ENCODE measurements around the gene NLRC5. TPM values are rescaled to one million over a fixed set of nuclear protein-coding genes. Genes with fewer than 3 reads are reported as not detected.

NLRC5 gene
- total RNA-seq, 1 donor from 2014 or later: 0.26 TPM

DNA sequence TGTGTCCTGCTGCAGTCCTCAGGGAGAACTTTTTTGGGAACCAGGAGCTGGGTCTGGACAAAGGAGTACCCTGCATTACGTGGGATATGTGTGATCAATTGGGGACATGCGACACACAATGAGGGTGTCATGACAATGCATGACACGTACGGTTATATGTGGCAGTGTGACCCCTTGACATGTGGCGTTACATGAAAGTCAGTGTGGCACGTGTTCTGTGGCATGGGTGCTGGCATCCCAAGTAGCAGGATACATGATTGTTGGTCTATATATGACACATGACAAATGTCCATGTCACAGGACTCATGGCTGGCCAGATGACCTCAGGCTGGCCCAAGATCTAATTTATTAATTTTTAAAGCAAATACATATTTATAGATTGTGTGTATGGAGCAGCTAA lies 93.3 kb downstream of the NLRC5 start:
- TF ChIP-seq, protein P1, sequence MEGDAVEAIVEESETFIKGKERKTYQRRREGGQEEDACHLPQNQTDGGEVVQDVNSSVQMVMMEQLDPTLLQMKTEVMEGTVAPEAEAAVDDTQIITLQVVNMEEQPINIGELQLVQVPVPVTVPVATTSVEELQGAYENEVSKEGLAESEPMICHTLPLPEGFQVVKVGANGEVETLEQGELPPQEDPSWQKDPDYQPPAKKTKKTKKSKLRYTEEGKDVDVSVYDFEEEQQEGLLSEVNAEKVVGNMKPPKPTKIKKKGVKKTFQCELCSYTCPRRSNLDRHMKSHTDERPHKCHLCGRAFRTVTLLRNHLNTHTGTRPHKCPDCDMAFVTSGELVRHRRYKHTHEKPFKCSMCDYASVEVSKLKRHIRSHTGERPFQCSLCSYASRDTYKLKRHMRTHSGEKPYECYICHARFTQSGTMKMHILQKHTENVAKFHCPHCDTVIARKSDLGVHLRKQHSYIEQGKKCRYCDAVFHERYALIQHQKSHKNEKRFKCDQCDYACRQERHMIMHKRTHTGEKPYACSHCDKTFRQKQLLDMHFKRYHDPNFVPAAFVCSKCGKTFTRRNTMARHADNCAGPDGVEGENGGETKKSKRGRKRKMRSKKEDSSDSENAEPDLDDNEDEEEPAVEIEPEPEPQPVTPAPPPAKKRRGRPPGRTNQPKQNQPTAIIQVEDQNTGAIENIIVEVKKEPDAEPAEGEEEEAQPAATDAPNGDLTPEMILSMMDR (conservative IDR thresholded peaks at IDR 0.05): no peak
- no peaks in the 10 kb centered on the region for H3K9me3 Mint-ChIP-seq
- H3K4me1 Mint-ChIP-seq: peaks cover 6% of the 10 kb centered on the region
- DNase-seq (ENCODE audit: low read depth, low spot score): no peak
- no peak overlapping the region for H3K4me3 Mint-ChIP-seq
- H3K36me3 Mint-ChIP-seq (ENCODE audit: low read depth): no peaks in the 10 kb centered on the region
- H3K27me3 Mint-ChIP-seq (ENCODE audit: low read depth): no peaks in the 10 kb centered on the region
- H3K27ac Mint-ChIP-seq (ENCODE audit: unreplicated experiment): no peak overlapping the region

DNA sequence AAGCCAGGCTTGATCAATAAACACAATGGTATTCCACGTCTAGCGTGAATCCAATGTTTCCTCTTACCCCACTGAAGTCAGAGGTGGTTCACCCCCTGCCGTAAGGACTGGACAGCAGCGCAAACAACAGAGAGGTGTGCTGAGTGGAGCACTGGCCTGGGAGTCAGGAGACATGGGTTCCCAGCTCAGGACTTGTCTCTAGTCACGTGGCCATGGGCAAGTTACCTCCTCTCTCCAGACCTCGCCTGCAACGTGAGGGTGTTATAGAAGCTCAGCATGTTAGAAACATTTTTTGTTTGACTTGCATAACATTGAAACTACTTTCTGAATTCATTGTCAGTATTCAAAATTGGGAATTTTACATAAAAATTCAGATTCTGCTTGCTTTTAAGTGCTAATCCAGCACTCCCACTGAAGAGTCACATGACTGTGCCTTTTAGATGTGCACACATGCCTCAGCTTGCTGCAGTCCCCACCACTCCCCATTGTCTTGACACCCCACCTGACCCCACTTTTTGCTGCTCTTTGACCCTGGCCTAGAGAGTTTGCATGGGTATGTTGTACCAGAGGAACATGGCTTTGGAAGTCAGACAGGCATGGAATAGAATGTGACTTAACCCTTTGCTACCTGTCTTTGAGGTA lies 94.2 kb downstream of the NLRC5 start:
- Mint-ChIP-seq H3K4me1 (peaks cover 6% of the 10 kb centered on the region), H3K9me3 (no peaks in the 10 kb centered on the region), H3K36me3 (ENCODE audit: low read depth) (no peaks in the 10 kb centered on the region), H3K27me3 (ENCODE audit: low read depth) (no peaks in the 10 kb centered on the region), H3K27ac (ENCODE audit: unreplicated experiment) (peak overlapping the region; percentile 43), H3K4me3 (no peak overlapping the region)
- no peak for DNase-seq (ENCODE audit: low read depth, low spot score)
- TF ChIP-seq, protein P1 (conservative IDR thresholded peaks at IDR 0.05): no peak

DNA sequence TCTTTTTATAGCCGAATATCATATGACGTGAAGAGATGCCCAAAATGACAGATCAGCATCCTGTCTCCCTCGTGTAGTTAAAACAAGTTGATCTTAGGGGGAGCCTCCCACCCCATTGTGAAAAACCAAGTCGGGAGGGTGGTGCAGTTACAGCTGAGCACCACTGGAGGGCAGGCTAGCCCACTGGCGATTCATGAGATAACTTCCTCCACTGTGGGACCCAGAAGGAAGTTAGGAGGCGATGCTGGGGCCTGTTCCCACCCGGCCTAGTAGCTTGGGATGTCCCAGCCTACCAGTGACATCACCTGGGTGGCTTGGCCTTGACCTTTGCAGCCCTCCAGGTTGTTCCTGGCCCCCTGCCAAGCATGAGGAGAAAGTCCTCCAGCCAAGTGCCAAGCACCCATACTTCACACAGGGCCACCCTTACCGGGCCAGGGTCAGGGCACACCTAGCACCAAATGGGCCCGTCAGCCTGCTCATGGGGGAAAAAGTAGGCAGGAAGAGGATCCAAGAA lies 95.0 kb downstream of the NLRC5 start:
- TF ChIP-seq, protein P1 (conservative IDR thresholded peaks at IDR 0.05): peak; percentile 97
- Mint-ChIP-seq H3K4me1 (peaks cover 6% of the 10 kb centered on the region), H3K4me3 (no peak overlapping the region), H3K36me3 (ENCODE audit: low read depth) (no peaks in the 10 kb centered on the region), H3K27me3 (ENCODE audit: low read depth) (no peaks in the 10 kb centered on the region), H3K27ac (ENCODE audit: unreplicated experiment) (no peak overlapping the region), H3K9me3 (no peaks in the 10 kb centered on the region)
- DNase-seq (ENCODE audit: low read depth, low spot score): peak; percentile 79

DNA sequence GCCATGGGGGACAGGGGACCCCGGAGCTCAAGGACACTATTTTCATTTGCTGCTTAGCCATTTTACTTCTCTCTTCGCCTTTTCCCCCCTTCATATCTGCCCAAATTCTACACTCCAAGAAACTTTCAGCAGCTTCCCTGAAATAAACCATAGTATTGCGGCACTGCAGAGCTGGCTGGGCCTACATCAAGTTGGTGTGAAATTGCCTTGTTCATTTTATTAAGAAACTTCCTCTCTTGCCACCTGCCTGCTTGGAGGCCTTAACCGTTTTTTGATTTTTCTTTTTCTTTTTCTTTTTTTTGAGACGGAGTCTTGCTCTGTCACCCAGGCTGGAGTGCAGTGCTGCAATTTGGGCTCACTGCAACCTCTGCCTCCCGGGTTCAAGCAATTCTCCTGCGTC lies 95.6 kb downstream of the NLRC5 start:
- Mint-ChIP-seq H3K27ac (ENCODE audit: unreplicated experiment) (no peak overlapping the region), H3K9me3 (no peaks in the 10 kb centered on the region), H3K36me3 (ENCODE audit: low read depth) (no peaks in the 10 kb centered on the region), H3K4me3 (no peak overlapping the region), H3K27me3 (ENCODE audit: low read depth) (no peaks in the 10 kb centered on the region), H3K4me1 (peaks cover 6% of the 10 kb centered on the region)
- no peak for DNase-seq (ENCODE audit: low read depth, low spot score)
- TF ChIP-seq, protein P1 (conservative IDR thresholded peaks at IDR 0.05): no peak

DNA sequence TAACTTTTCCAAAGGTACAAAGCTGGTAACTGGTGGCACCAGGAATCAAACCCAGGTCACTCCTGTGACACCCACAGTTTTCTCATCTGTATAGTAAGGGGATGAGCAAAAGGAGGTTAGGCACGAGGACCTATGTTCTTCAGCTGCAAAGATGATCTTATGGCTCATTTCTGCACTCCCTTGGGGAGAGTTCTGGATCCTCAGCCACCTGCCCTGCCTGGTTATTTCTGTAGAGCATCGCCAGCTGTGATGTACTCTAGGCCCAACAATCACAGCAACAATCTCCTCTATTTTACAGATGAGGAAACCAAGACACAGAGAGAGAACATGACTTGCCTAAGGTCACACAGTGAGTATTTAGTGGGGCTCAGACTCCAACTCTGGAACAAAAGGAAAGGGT lies 97.6 kb downstream of the NLRC5 start:
- H3K4me1 Mint-ChIP-seq: peaks cover 17% of the 10 kb centered on the region
- TF ChIP-seq, protein P1 (conservative IDR thresholded peaks at IDR 0.05): no peak
- H3K9me3 Mint-ChIP-seq: peaks cover 3% of the 10 kb centered on the region
- no peaks in the 10 kb centered on the region for H3K27me3 Mint-ChIP-seq (ENCODE audit: low read depth)
- DNase-seq (ENCODE audit: low read depth, low spot score): no peak
- no peak overlapping the region for H3K27ac Mint-ChIP-seq (ENCODE audit: unreplicated experiment)
- H3K36me3 Mint-ChIP-seq (ENCODE audit: low read depth): no peaks in the 10 kb centered on the region
- H3K4me3 Mint-ChIP-seq: no peak overlapping the region

Data from neural crest cell (in vitro differentiated cells).